NB4 (cell line): ENCODE data around the gene HOXA5.
A peak's percentile ranks its signal among the peaks of the same experiment; 100 is the strongest.

ENCODE experiments used
- DNase-seq: peaks from one replicate; pipeline ENCODE4 v3.0.0; 2010; ENCODE audit warnings: low read depth
- H3K4me3 ChIP-seq: one replicate; pipeline ENCODE4 v1.5.1; 2011; ENCODE audit warnings: mild to moderate bottlenecking, low read depth, low read length, moderate library complexity
- MYC ChIP-seq: IDR thresholded peaks from 2 replicates; pipeline ENCODE4 v1.6.1; 2011; ENCODE audit warnings: low read depth, low read length
- POLR2A ChIP-seq: IDR thresholded peaks from 2 replicates; pipeline ENCODE4 v1.6.1; 2011; ENCODE audit warnings: mild to moderate bottlenecking; ENCODE audit not compliant: insufficient read length; ENCODE audit errors: extremely low read depth
- TF ChIP-seq, protein P1 (sequence below): IDR thresholded peaks from 2 replicates; pipeline ENCODE4 v1.6.1; 2011; ENCODE audit warnings: low read depth, low read length
- TF ChIP-seq, protein P2 (sequence below): IDR thresholded peaks from one replicate; pipeline ENCODE4 v1.5.1; 2012; ENCODE audit warnings: low read depth, low read length

HOXA5 gene

DNA sequence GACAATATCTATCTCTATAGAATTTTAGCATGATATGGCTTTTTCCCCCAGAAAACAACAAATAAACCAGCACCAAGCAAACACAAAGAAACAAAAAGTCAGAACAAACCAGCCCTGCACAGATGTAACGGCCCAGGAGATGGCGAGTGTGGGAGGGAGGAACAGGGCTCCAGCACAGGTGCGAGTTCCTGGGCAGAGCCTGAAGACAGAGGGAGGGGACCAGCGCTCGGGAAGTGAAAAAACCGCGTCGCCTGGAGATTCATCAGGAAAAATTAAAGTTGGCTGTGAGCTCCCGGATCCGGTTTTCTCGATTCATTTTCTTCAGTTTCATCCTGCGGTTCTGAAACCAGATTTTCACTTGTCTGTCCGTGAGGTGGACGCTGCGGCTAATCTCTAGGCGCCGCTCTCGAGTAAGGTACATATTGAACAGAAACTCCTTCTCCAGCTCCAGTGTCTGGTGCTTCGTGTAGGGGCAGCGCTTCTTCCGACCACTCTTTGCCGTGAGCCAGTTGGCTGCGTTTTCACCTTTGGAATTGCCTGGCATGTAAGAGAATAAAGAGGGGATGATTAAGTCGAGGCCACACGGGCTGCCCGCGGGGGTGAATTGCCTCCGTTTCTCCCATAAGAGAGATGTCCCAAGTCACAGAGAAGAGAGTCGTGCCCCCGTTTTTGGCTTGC lies 28.3 kb upstream of the HOXA5 start:
- TF ChIP-seq, protein P1, sequence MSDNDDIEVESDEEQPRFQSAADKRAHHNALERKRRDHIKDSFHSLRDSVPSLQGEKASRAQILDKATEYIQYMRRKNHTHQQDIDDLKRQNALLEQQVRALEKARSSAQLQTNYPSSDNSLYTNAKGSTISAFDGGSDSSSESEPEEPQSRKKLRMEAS = no peak
- TF ChIP-seq MYC (no peak), POLR2A (no peak)
- TF ChIP-seq, protein P2, sequence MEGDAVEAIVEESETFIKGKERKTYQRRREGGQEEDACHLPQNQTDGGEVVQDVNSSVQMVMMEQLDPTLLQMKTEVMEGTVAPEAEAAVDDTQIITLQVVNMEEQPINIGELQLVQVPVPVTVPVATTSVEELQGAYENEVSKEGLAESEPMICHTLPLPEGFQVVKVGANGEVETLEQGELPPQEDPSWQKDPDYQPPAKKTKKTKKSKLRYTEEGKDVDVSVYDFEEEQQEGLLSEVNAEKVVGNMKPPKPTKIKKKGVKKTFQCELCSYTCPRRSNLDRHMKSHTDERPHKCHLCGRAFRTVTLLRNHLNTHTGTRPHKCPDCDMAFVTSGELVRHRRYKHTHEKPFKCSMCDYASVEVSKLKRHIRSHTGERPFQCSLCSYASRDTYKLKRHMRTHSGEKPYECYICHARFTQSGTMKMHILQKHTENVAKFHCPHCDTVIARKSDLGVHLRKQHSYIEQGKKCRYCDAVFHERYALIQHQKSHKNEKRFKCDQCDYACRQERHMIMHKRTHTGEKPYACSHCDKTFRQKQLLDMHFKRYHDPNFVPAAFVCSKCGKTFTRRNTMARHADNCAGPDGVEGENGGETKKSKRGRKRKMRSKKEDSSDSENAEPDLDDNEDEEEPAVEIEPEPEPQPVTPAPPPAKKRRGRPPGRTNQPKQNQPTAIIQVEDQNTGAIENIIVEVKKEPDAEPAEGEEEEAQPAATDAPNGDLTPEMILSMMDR = no peak
- peak; percentile 27 for DNase-seq
- H3K4me3 ChIP-seq = peak overlapping the region; percentile 82

DNA sequence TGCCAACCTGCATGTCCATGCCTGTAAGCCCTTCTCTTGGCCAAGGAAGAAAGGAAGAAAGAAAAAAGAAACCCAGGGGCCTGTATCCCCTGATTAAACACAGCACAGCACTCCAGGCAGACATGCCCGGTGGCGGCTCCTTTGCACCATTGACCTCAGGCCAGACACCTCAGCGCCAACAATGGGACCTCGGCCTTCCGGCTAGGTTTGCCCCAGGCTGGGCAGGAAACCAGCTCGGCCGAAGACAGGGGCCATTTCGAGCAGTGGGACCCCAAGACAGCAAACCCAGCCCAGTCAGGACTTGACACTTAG lies 27.8 kb upstream of the HOXA5 start:
- H3K4me3 ChIP-seq = peak overlapping the region; percentile 27
- TF ChIP-seq MYC = no peak
- TF ChIP-seq, protein P2 = no peak
- TF ChIP-seq, protein P1 = no peak
- no peak for TF ChIP-seq POLR2A
- no peak for DNase-seq

DNA sequence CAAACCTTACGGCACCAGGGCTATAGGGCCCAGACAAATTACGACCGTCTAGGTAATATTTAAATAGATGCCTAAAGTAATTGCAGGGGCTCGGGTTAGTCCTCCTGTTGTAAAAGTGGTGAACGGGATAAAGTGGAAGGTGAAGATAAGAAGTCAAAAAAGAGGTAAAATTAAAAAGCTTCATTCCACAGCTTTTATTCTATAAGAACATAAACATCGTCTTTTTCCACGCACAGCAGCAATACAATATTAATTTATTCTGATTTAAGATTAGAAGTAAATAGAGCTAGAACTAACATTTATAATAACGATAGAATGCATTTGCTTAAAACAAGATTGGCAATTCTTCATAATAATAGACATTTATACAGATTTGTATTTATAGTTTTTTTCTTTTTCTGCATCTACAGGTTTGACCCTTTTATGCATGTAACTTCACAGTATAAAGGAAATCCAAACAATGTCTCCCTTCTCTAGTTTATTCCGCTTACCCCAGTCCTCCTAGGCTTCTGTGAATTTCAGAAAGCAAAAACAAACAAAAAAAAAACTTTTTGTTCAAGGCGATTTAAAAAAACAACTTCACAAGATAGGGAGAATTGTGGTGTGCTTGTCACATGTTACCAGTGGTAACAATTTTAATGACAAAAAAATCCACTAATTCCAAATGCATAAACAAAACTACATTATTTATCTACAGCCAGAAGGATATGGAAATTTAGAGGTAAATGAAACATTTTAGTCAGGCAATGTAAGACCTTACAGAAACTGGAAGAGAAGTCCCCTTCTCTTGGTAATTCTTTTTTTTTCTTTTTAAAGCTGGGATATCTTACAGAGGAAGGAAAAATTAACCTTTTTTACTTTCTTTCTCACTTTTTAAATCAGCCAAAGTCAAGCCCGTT lies 27.2 kb upstream of the HOXA5 start:
- TF ChIP-seq MYC = no peak
- no peak for TF ChIP-seq POLR2A
- TF ChIP-seq, protein P2 = no peak
- TF ChIP-seq, protein P1 = no peak
- peak overlapping the region; percentile 27 for H3K4me3 ChIP-seq
- DNase-seq = no peak

DNA sequence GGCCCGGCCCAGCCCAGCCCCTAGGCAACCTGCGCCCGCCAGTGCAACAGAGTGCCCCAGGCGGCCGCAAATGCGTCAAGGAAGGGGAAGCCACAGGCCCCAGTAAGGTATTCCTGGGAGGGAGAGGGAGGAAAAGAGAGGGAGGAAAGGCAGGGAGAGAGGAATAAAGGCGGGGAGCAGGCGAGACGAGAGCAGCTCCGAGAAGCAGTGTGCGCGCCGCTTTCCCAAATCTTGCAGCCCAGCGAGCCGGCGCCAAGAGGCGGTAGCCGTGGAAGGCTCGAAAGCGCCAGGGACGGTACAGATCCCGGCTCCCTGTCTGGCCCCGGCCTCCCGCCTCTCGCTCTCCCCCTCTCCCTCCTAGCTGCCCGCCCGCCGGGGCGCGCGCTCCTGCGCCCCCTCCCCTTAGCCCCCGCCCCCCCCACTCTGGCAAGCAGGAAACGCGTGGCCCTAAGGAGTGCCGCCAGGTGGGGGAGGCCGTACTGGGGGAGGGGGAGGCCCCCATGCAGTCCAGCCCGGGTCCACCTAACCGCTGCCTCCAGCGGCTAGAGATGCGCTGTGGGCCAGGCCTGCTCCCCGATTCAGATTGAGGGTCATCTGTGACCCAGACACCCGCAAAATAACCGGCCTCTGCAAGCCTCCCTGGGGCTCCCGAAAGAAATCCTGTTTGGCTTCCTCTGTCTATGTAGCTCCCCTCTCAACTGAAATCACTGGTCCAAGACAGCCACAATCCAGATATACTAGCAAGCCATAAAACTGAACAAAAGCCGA lies 26.4 kb upstream of the HOXA5 start:
- DNase-seq = no peak
- TF ChIP-seq POLR2A (no peak), MYC (no peak)
- TF ChIP-seq, protein P1 = no peak
- TF ChIP-seq, protein P2 = no peak
- no peak overlapping the region for H3K4me3 ChIP-seq

DNA sequence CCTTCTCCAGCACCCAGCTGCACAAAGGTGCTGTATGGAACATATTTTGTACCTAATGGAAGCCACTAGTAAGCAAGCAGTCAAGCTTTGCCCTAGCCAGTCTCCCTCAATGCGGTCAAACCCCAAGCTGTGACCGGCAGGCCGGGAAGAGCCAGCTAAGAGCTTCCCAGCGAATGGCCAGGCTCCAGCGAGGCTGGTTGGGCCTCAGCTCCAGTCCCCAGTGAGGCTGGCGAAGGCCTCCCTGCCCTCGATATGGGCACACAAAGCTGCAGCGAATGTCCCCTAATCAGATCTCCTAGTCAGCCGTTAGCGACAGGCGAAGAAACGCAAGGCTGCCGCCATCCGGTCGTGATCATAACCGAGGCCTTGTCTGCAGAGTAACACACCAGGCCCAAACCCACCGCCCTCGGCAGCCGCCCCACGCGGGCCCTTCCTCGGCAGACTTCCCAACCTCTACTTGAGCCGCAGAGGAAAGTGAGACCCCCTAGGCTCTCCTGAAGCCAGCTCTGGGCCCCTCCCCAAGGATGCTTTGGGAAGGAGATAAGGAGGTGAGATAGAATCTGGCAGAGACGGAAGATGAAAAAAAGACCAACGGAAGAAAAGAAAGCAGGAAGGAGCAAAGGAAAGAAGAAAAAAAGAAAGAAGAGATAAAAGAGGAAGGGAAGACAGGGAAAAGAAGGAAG lies 24.9 kb upstream of the HOXA5 start:
- no peak for DNase-seq
- no peak overlapping the region for H3K4me3 ChIP-seq

More for the DNA sequence above, 24.9 kb upstream of the HOXA5 start:
- TF ChIP-seq, protein P1 = no peak
- TF ChIP-seq, protein P2 = no peak
- TF ChIP-seq MYC (no peak), POLR2A (no peak)
